OCI-LY1 (cell line): ENCODE results near the gene PYGB.

Experiments used
- H2AFZ ChIP-seq: fragments of 200-600 bp; sonication (generic), shearing (Covaris generic); 2 replicates; pipeline ENCODE4 v1.6.0; 2014; ENCODE audit warnings: antibody characterized with exemption, mild to moderate bottlenecking, low read length
- H3F3A ChIP-seq: fragments of 200-600 bp; sonication (generic), shearing (Covaris generic); 2 replicates; pipeline ENCODE4 v1.6.0; 2014; ENCODE audit warnings: mild to moderate bottlenecking, antibody characterized with exemption, low read length, moderate library complexity; ENCODE audit not compliant: insufficient read depth
- H3K27ac ChIP-seq: fragments of 200-600 bp; sonication (generic); 2 replicates; pipeline ENCODE4 v1.5.1; 2014; ENCODE audit warnings: low read length, mixed run types, mild to moderate bottlenecking, low read depth; ENCODE audit not compliant: poor library complexity, severe bottlenecking
- H3K27me3 ChIP-seq: fragments of 200-600 bp; sonication (generic); 2 replicates; pipeline ENCODE4 v1.6.0; 2014; ENCODE audit warnings: antibody characterized with exemption, mild to moderate bottlenecking, low read length, moderate library complexity; ENCODE audit not compliant: insufficient read depth
- H3K36me3 ChIP-seq: fragments of 200-600 bp; sonication (generic); 2 replicates; pipeline ENCODE4 v1.6.1; 2014; ENCODE audit warnings: mild to moderate bottlenecking, antibody characterized with exemption, low read length, moderate library complexity, mixed read lengths; ENCODE audit not compliant: insufficient read depth
- H3K4me1 ChIP-seq: fragments of 200-600 bp; sonication (generic); 2 replicates; pipeline ENCODE4 v1.5.1; 2014; ENCODE audit warnings: mild to moderate bottlenecking, low read length, moderate library complexity; ENCODE audit not compliant: insufficient read depth, severe bottlenecking
- H3K4me2 ChIP-seq: fragments of 200-600 bp; sonication (generic), shearing (Covaris generic); 2 replicates; pipeline ENCODE4 v1.6.1; 2014; ENCODE audit warnings: low read length
- H3K4me3 ChIP-seq: fragments of 200-600 bp; sonication (generic); 2 replicates; pipeline ENCODE4 v1.5.1; 2014; ENCODE audit warnings: low read length, low read depth, mild to moderate bottlenecking, mixed read lengths; ENCODE audit not compliant: poor library complexity, severe bottlenecking
- H3K79me2 ChIP-seq: fragments of 200-600 bp; shearing (Covaris generic); 2 replicates; pipeline ENCODE4 v1.6.1; 2016; ENCODE audit warnings: mixed run types, low read length, mixed read lengths; ENCODE audit not compliant: insufficient read depth
- H3K9ac ChIP-seq: fragments of 200-600 bp; sonication (generic), shearing (Covaris generic); 2 replicates; pipeline ENCODE4 v1.6.1; 2014; ENCODE audit warnings: mild to moderate bottlenecking, low read length, mixed read lengths
- H3K9me2 ChIP-seq: fragments of 200-600 bp; sonication (generic), shearing (Covaris generic); 2 replicates; pipeline ENCODE4 v1.6.1; 2014; ENCODE audit warnings: low read depth, mild to moderate bottlenecking, low read length, mixed read lengths
- H3K9me3 ChIP-seq: fragments of 200-600 bp; shearing (Covaris generic); 2 replicates; pipeline ENCODE4 v1.6.1; 2014; ENCODE audit warnings: low read length, mixed read lengths
- H4K20me1 ChIP-seq: fragments of 200-600 bp; sonication (generic), shearing (Covaris generic); 2 replicates; pipeline ENCODE4 v1.6.0; 2016; ENCODE audit warnings: mild to moderate bottlenecking, low read length; ENCODE audit not compliant: insufficient read depth
- EZH2 ChIP-seq: fragments of 200-600 bp; sonication (generic), shearing (Covaris generic); IDR thresholded peaks from 2 replicates; pipeline ENCODE4 v1.8.0; 2017; ENCODE audit warnings: borderline replicate concordance, mixed run types, mild to moderate bottlenecking, antibody characterized with exemption, low read length, moderate library complexity, mixed read lengths
- TF ChIP-seq, protein P1 (sequence below): fragments of 200-600 bp; sonication (generic), shearing (Covaris generic); IDR thresholded peaks from 2 replicates; pipeline ENCODE4 v1.5.1; 2017; ENCODE audit warnings: mild to moderate bottlenecking, antibody characterized with exemption, low read length, moderate library complexity, mixed read lengths

The PYGB gene

DNA sequence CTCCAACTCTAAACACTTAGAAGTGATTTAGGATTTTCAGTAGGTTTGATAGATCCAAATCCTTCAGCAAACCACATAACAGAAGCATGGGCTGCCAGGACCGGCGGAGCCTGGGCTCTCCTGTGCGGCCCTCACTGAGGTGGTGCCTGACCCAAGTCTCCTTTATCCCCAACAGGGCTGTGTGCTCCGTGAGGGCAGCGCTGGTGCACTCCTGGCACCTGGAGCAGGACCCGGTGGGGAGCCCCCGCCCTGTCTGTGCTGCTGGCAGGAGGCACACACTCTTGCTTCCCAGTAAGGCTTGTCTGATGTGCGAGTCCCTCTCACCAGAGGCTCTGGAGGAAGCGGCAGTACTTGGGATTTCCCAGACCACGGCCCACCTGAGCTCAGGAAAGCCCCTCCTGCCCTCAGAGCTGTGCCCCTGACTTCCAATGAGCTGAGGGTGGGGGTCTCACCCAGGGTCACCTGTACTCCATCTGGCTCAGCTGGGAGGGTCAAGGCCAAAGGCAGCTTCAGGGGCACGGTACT lies 56.2 kb downstream of the PYGB start:
- no peaks in the 10 kb centered on the region for H4K20me1 ChIP-seq
- H3K4me1 ChIP-seq, result no peaks in the 10 kb centered on the region
- no peaks in the 10 kb centered on the region for H3K27me3 ChIP-seq
- H3K4me2 ChIP-seq, result no peak overlapping the region
- no peak overlapping the region for H3K27ac ChIP-seq
- H3K9me2 ChIP-seq, result no peaks in the 10 kb centered on the region
- no peaks in the 10 kb centered on the region for H3F3A ChIP-seq
- peaks cover 16% of the 10 kb centered on the region; the same call in 1 of the 2 replicates for H3K36me3 ChIP-seq
- no peaks in the 10 kb centered on the region for H3K9me3 ChIP-seq
- H3K79me2 ChIP-seq, result no peaks in the 10 kb centered on the region
- no peak overlapping the region for H2AFZ ChIP-seq
- H3K9ac ChIP-seq, result no peak overlapping the region
- TF ChIP-seq, protein P1, sequence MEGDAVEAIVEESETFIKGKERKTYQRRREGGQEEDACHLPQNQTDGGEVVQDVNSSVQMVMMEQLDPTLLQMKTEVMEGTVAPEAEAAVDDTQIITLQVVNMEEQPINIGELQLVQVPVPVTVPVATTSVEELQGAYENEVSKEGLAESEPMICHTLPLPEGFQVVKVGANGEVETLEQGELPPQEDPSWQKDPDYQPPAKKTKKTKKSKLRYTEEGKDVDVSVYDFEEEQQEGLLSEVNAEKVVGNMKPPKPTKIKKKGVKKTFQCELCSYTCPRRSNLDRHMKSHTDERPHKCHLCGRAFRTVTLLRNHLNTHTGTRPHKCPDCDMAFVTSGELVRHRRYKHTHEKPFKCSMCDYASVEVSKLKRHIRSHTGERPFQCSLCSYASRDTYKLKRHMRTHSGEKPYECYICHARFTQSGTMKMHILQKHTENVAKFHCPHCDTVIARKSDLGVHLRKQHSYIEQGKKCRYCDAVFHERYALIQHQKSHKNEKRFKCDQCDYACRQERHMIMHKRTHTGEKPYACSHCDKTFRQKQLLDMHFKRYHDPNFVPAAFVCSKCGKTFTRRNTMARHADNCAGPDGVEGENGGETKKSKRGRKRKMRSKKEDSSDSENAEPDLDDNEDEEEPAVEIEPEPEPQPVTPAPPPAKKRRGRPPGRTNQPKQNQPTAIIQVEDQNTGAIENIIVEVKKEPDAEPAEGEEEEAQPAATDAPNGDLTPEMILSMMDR, result no peak
- TF ChIP-seq EZH2, result no peak
- H3K4me3 ChIP-seq, result no peak overlapping the region

GRCh38 chr20:25306991-25307903 lies 59.4 kb downstream of the PYGB start:
- H3K9me3 ChIP-seq, result no peaks in the 10 kb centered on the region
- H2AFZ ChIP-seq, result no peak overlapping the region
- no peak overlapping the region for H3K4me3 ChIP-seq
- H3K79me2 ChIP-seq, result no peaks in the 10 kb centered on the region
- no peak overlapping the region for H3K27ac ChIP-seq
- H3K27me3 ChIP-seq, result no peaks in the 10 kb centered on the region
- H4K20me1 ChIP-seq, result no peaks in the 10 kb centered on the region
- H3F3A ChIP-seq, result no peaks in the 10 kb centered on the region
- TF ChIP-seq, protein P1, result no peak
- TF ChIP-seq EZH2, result no peak
- peaks cover 7% of the 10 kb centered on the region; the same call in 1 of the 2 replicates for H3K36me3 ChIP-seq
- no peak overlapping the region for H3K9ac ChIP-seq
- H3K4me1 ChIP-seq, result peaks cover 14% of the 10 kb centered on the region
- no peak overlapping the region for H3K4me2 ChIP-seq
- H3K9me2 ChIP-seq, result no peaks in the 10 kb centered on the region

DNA sequence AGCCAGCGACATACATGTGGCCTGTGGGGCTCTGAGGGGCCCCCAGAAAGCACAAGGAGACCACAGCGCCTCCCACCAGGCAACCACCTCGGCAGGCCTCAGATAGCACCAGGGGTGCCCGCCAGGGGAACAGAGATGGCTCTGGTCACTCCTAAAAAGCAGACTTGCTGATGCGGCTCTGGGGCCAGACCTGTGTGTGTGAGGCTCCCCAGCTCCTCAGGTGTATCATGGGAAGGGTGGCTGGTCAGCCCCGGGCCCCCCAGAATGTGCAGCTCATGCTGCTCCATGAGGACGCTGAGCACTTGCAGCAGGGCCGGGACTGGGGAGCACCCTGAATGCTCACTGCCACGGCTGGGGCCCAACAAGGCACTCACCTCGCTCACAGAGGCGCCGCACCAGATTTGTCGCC lies 60.2 kb downstream of the PYGB start:
- Histone ChIP-seq H3F3A (no peaks in the 10 kb centered on the region), H4K20me1 (no peaks in the 10 kb centered on the region)

More for the DNA sequence above, 60.2 kb downstream of the PYGB start:
- TF ChIP-seq, protein P1, result no peak
- Histone ChIP-seq H2AFZ (no peak overlapping the region), H3K9me2 (no peaks in the 10 kb centered on the region), H3K79me2 (no peaks in the 10 kb centered on the region), H3K9ac (no peak overlapping the region), H3K36me3 (peaks cover 6% of the 10 kb centered on the region; the same call in 1 of the 2 replicates), H3K4me1 (peaks cover 14% of the 10 kb centered on the region), H3K4me3 (no peak overlapping the region), H3K4me2 (no peak overlapping the region), H3K27ac (no peak overlapping the region), H3K27me3 (no peaks in the 10 kb centered on the region), H3K9me3 (no peaks in the 10 kb centered on the region)
